ENCODE results near the gene SESN1. TPM values are rescaled to one million over a fixed set of nuclear protein-coding genes. Genes with fewer than 3 reads are reported as not detected.

Gene SESN1
- total RNA-seq, 4 donors from 2014 or later = 10.4 to 55.9 (median 21.7) TPM

- DNase-seq = no peak
- H3K4me1 ChIP-seq = peaks cover 0 to 19% (median 10%) of the 10 kb centered on the region in 3 donors
- TF ChIP-seq POLR2A (IDR thresholded peaks at IDR 0.05) (no peak), CTCF (IDR thresholded peaks at IDR 0.05) (no peak)
- no peaks in the 10 kb centered on the region for H3K9me3 ChIP-seq
- 88 to 91% methylated on average over 4 of the region's 4 CpGs for WGBS, 2 donors
- no peaks in the 10 kb centered on the region for H3K36me3 ChIP-seq
- no peaks in the 10 kb centered on the region for H3K27me3 ChIP-seq
- intact Hi-C loops (cut with DNase I) = loop anchor here (10.0 kb wide), 1 partner anchor 58 kb away; no protein-coding TSS in a partner anchor
- H3K4me3 ChIP-seq = no peak overlapping the region
- no peak overlapping the region for H3K27ac ChIP-seq
Measured at GRCh38 chr6:109062767-109063352, 31.8 kb downstream of the SESN1 start.

- intact Hi-C loops (cut with DNase I) = loop anchor here (10.0 kb wide), 1 partner anchor 57 kb away; no protein-coding TSS in a partner anchor
- no peaks in the 10 kb centered on the region for H3K36me3 ChIP-seq
- 81 to 93% methylated on average over 5 of the region's 5 CpGs for WGBS, 2 donors
- no peak for DNase-seq
- H3K27ac ChIP-seq = no peak overlapping the region
- no peak overlapping the region for H3K4me3 ChIP-seq
- no peaks in the 10 kb centered on the region for H3K9me3 ChIP-seq
- TF ChIP-seq CTCF (IDR thresholded peaks at IDR 0.05) (no peak), POLR2A (IDR thresholded peaks at IDR 0.05) (no peak)
- no peaks in the 10 kb centered on the region for H3K27me3 ChIP-seq
- H3K4me1 ChIP-seq = peaks cover 0 to 19% (median 10%) of the 10 kb centered on the region in 3 donors
Measured at GRCh38 chr6:109062216-109062615, 32.4 kb downstream of the SESN1 start.

GRCh38 chr6:109060571-109060970 lies 34.1 kb downstream of the SESN1 start:
- Histone ChIP-seq H3K9me3 (no peaks in the 10 kb centered on the region), H3K27me3 (no peaks in the 10 kb centered on the region), H3K27ac (no peak overlapping the region), H3K4me1 (peaks cover 0 to 24% (median 10%) of the 10 kb centered on the region in 3 donors), H3K4me3 (no peak overlapping the region), H3K36me3 (no peaks in the 10 kb centered on the region)
- no peak for DNase-seq
- intact Hi-C loops (cut with DNase I) = loop anchor here (10.0 kb wide), 1 partner anchor 56 kb away; no protein-coding TSS in a partner anchor
- no peak for TF ChIP-seq CTCF (IDR thresholded peaks at IDR 0.05)
- TF ChIP-seq POLR2A (IDR thresholded peaks at IDR 0.05) = no peak
- WGBS, 2 donors = 41 to 59% methylated on average over 2 of the region's 2 CpGs

GRCh38 chr6:109059571-109060021 lies 35.0 kb downstream of the SESN1 start:
- 35 to 36% methylated on average over 4 of the region's 4 CpGs for WGBS, 2 donors
- Histone ChIP-seq H3K9me3 (no peaks in the 10 kb centered on the region), H3K36me3 (no peaks in the 10 kb centered on the region), H3K4me1 (peaks cover 0 to 24% (median 10%) of the 10 kb centered on the region in 3 donors), H3K27me3 (no peaks in the 10 kb centered on the region), H3K4me3 (no peak overlapping the region), H3K27ac (peak overlapping the region in 3 of 4 donors; percentile 17 to 43 (median 36))
- no peak for DNase-seq
- TF ChIP-seq CTCF (IDR thresholded peaks at IDR 0.05) (peak in 2 of 6 experiments; percentile 11 to 12), POLR2A (IDR thresholded peaks at IDR 0.05) (no peak)
- intact Hi-C loops (cut with DNase I) = loop anchor here (10.0 kb wide), 1 partner anchor 55 kb away; no protein-coding TSS in a partner anchor

- Histone ChIP-seq H3K27ac (peak overlapping the region in 3 of 4 donors; percentile 17 to 43 (median 36)), H3K36me3 (no peaks in the 10 kb centered on the region), H3K9me3 (no peaks in the 10 kb centered on the region), H3K27me3 (no peaks in the 10 kb centered on the region), H3K4me1 (peaks cover 0 to 24% (median 10%) of the 10 kb centered on the region in 3 donors), H3K4me3 (no peak overlapping the region)
- intact Hi-C loops (cut with DNase I) = no loop called here
- TF ChIP-seq POLR2A (IDR thresholded peaks at IDR 0.05) = no peak
- no peak for TF ChIP-seq CTCF (IDR thresholded peaks at IDR 0.05)
- 50 to 51% methylated on average over 3 of the region's 3 CpGs for WGBS, 2 donors
- DNase-seq = no peak
Measured at GRCh38 chr6:109059153-109059552, 35.5 kb downstream of the SESN1 start.
